D721Med (cell line): ENCODE results near the gene LY6G5C.
A peak's percentile ranks its signal among the peaks of the same experiment; 100 is the strongest.

ENCODE experiments used
- DNase-seq: peaks from one replicate; pipeline ENCODE4 v3.0.0; 2011; ENCODE audit warnings: low spot score; ENCODE audit not compliant: insufficient read length
- FAIRE-seq: peaks from 2 replicates; lab custom pipeline; 2011; peaks lifted over from hg19 to GRCh38; lab: Jason Lieb, UNC
- TF ChIP-seq, protein P1 (sequence below): IDR thresholded peaks from 2 replicates; pipeline ENCODE4 v1.5.1; 2012; ENCODE audit warnings: mild to moderate bottlenecking, control low read depth; ENCODE audit not compliant: insufficient read depth; ENCODE audit errors: missing control alignments

LY6G5C gene, protein sequence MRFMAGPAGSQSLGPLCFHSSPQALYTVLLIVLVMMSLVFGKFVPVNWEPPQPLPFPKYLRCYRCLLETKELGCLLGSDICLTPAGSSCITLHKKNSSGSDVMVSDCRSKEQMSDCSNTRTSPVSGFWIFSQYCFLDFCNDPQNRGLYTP

DNA sequence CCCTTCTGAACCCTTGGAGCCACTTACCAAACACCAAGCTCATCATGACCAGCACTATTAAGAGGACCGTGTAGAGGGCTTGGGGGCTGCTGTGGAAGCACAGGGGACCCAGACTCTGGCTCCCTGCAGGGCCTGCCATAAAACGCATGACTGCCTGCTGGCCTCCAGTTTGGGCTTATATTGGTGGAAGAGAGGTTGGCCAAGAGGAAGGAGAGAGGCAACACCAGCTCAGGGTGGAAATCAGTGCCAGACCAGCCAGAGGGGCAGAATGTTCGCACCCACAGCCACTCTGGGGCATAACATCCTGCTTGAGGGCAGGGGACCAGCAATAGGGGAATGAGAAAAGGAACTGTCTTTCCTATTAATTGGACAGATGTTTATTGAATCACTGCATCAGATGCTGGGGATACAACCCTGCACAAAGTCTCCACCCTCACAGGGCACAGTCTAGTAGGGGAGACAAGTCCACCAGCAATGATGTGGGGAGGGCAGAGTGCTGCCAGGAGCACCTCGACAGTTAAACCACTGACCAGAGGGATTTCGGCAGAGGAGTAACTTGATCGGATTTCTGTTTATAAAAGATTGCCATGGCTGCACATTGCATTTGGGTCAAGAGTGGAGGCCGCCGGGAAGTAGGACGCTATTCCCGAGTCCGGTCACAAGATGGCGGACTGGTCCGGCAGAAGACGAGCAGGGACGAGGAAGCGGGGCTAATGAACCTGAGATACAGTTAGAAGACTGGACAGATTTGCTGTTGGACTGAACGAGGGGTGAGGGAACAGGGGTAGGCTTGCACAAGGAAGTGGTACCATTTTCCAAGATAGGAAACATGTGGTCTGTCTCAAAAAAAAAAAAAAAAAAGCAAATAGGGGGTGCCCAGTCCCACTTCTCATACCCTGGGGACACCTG, at the start of gene LY6G5C:
Gene LY6G5C, minus strand, starts transcription at position 842 of the 909 bp plus-strand sequence. Its CDS starts 694 bp downstream, at position 148.
- TF ChIP-seq, protein P1, sequence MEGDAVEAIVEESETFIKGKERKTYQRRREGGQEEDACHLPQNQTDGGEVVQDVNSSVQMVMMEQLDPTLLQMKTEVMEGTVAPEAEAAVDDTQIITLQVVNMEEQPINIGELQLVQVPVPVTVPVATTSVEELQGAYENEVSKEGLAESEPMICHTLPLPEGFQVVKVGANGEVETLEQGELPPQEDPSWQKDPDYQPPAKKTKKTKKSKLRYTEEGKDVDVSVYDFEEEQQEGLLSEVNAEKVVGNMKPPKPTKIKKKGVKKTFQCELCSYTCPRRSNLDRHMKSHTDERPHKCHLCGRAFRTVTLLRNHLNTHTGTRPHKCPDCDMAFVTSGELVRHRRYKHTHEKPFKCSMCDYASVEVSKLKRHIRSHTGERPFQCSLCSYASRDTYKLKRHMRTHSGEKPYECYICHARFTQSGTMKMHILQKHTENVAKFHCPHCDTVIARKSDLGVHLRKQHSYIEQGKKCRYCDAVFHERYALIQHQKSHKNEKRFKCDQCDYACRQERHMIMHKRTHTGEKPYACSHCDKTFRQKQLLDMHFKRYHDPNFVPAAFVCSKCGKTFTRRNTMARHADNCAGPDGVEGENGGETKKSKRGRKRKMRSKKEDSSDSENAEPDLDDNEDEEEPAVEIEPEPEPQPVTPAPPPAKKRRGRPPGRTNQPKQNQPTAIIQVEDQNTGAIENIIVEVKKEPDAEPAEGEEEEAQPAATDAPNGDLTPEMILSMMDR: peak; percentile 90
- FAIRE-seq (no peak), DNase-seq (peak; percentile 77)

DNA sequence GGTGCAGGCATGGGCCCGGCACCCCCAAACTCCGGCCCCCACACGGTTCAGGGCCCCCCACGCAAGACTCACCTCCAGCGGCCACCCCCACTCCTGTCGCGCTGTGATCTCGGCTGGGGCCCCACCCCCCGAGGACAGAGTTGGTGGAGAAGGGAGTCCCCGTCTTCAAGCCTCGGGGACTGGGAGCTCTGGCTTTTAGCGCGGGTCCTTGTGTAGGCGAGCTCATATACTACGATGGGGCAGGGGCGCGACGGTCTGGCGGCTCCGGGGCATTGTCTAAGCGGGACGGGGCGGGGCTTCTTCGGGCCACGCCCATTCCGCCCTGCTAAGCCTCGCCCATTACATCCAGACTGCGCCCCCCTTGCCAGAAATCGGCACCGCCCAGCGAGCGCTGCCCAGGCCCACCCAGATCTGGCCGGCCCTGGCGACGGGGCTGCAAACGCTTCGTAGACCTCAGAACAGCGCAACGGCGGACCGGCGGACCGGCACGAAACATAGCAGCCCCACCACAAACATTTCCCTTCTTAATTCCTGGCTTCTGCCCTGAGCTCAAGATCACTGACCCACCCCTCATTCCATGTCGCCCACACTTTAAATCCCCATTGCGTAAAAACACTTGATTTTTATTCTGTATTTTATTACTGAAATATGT, 49.2 kb upstream of the LY6G5C start:
- FAIRE-seq (no peak), DNase-seq (no peak)
- TF ChIP-seq, protein P1: no peak

DNA sequence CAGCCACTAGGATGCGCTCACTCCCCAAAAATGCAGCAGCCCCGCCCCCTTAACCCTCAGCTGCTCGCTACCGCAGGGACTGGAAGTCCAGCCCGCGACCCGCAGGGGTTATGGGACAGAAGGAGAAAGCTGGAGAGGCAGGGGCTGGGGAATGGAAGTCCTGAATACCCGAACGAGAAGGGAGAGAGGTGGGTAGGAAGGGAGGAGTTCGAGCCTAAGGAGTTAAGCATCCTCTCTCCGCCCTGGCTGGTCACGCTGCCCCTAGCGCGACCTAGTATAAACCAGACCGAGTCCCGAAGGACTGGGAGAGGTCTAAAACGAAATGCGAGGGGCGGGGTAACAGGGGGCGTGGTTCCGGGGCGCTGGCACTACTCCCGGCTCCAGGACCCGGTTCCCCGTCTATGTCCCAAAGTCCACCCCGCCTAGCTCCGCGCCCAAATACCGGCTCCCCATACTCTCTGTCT, 48.7 kb upstream of the LY6G5C start:
- FAIRE-seq: no peak
- TF ChIP-seq, protein P1: peak; percentile 75
- peak; percentile 79 for DNase-seq

DNA sequence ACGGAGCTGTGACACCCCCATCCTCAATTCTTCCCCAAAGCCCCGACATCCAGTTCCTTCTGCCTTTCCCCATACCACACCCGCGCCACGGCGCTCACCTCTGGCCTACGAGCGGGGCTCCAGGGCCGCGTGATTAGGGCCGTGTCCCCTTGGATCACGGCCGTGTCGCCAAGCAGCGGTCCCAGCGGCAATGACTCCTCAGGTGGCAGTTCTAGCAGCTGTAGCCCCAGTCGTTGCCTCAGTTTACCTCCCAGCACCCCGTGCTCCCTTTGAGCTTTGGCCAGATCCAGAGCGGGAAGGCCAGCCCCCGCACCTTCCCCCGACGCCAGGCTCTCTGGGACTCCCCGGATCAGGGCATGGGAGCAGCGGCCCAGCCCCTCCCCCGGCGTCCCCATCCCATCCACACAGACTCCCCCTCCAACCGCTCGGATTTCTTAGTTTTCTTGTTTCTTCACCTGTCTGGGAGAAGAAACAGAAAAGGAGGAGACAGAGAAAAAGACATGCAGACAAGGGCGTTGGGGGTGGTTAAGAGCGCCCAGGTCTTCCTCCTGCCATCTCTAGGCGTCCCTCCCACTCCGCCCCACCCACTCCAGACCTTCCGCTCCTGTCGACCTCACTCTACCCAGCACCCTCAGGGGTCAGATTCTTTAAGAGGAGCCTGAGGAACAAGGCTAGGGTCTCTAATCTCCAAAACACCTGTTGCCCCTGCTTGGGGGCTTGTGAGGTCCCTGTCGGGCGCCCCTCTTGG, 48.1 kb upstream of the LY6G5C start, which contains the start of gene DDAH2:
Gene DDAH2, minus strand, starts transcription at position 533 of the 748 bp plus-strand sequence. Its CDS starts 138 bp downstream, at position 395.
- FAIRE-seq (no peak), DNase-seq (no peak)
- TF ChIP-seq, protein P1: no peak

DNA sequence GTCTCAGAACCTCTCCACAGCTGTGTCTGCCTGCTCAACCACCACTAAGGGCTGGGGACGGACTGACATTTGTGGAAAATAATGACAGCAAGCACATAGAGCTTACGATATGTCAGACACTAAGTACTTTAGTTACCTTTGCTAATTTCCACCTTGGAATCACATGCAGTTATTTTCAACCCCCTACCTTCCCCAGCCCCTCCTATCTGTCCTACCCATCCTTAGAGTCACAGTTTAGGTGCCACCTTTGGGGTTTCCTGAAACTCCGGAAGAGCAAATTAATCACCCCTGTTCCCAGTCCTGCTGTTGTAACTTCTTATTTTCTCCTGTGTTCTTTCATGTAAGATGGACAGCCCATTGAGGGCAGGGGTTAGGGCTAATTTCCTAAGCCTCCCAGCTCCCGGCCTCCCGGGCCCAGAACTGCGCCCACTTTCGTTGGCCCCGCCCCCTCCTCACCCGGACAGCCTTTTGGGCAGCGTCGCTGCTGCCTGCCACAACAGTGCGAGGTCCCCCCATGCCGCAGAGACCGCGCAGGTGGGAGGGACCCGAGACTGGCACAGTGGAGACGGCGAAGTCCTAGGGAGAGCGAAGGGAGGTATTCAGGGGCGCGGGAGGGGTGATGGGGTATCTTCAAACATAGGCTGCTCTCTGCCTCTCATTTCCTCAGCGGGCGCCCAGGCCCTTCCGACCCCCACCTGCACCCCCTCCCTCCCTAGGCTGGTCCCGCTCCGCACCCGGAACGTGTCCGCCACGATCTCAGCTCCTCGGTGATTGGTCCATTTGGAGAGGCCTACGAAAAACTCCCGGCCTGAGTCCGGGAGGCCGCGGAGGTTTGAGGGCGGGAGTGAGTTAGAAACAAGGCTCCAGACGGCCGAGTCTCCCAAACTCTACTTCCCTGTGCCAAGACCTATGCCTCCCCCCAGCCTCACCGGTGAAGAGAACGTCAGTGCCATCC, 47.1 kb upstream of the LY6G5C start:
- no peak for FAIRE-seq
- no peak for DNase-seq
- TF ChIP-seq, protein P1: no peak
